ENCODE results near the gene PGAM1. TPM values are rescaled to one million over a fixed set of nuclear protein-coding genes. Genes with fewer than 3 reads are reported as not detected.
A peak's percentile ranks its signal among the peaks of the same experiment; 100 is the strongest.

PGAM1 gene
- total and polyA plus RNA-seq, 2 of the 13 experiments (the other 11 are each of a cell fraction or from before 2014, with no cell fraction given): 354 to 483 TPM

- TF ChIP-seq, protein P1, sequence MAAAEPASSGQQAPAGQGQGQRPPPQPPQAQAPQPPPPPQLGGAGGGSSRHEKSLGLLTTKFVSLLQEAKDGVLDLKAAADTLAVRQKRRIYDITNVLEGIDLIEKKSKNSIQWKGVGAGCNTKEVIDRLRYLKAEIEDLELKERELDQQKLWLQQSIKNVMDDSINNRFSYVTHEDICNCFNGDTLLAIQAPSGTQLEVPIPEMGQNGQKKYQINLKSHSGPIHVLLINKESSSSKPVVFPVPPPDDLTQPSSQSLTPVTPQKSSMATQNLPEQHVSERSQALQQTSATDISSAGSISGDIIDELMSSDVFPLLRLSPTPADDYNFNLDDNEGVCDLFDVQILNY (CRISPR knock-in tag; conservative IDR thresholded peaks at IDR 0.05): 0 out of 2 replicates have a peak, but pooled peaks have one; percentile 24
- TF ChIP-seq FOXA3 (CRISPR knock-in tag; IDR thresholded peaks at IDR 0.05) (peak; percentile 28; the same call in 1 of the 2 replicates), ZNF460 (CRISPR knock-in tag; IDR thresholded peaks at IDR 0.05; ENCODE audit: borderline replicate concordance) (0 out of 2 replicates have a peak, but pooled peaks have one; percentile 3), BORCS8-MEF2B (CRISPR knock-in tag; IDR thresholded peaks at IDR 0.05) (no peak), ZNF292 (CRISPR knock-in tag; IDR thresholded peaks at IDR 0.05; ENCODE audit: borderline replicate concordance, low read depth) (no peak), FOXP1 (IDR thresholded peaks at IDR 0.05) (no peak), FOXP1 (CRISPR knock-in tag; IDR thresholded peaks at IDR 0.05) (peak; percentile 9; the same call in 1 of the 2 replicates), FIP1L1 (IDR thresholded peaks at IDR 0.05; ENCODE audit: borderline replicate concordance, insufficient read depth, low read depth, low read length) (no peak), ESRRA (CRISPR knock-in tag; IDR thresholded peaks at IDR 0.05; ENCODE audit: low read depth) (peak; percentile 80; the same call in 1 of the 2 replicates), ZBTB38 (CRISPR knock-in tag; IDR thresholded peaks at IDR 0.05) (0 out of 2 replicates have a peak, but pooled peaks have one; percentile 58), ZNF280D (CRISPR knock-in tag; IDR thresholded peaks at IDR 0.05) (no peak), RFXANK (CRISPR knock-in tag; IDR thresholded peaks at IDR 0.05) (no peak), HNRNPK (IDR thresholded peaks at IDR 0.05; ENCODE audit: low read depth, low read length, poor library complexity, severe bottlenecking) (no peak), BRD4 (CRISPR knock-in tag; IDR thresholded peaks at IDR 0.05) (no peak), CCDC6 (CRISPR knock-in tag; IDR thresholded peaks at IDR 0.05) (peak; percentile 62; the same call in 1 of the 2 replicates), E2F1 (CRISPR knock-in tag; IDR thresholded peaks at IDR 0.05) (no peak), DMAP1 (CRISPR knock-in tag; IDR thresholded peaks at IDR 0.05) (no peak)
- TF ChIP-seq, protein P2, sequence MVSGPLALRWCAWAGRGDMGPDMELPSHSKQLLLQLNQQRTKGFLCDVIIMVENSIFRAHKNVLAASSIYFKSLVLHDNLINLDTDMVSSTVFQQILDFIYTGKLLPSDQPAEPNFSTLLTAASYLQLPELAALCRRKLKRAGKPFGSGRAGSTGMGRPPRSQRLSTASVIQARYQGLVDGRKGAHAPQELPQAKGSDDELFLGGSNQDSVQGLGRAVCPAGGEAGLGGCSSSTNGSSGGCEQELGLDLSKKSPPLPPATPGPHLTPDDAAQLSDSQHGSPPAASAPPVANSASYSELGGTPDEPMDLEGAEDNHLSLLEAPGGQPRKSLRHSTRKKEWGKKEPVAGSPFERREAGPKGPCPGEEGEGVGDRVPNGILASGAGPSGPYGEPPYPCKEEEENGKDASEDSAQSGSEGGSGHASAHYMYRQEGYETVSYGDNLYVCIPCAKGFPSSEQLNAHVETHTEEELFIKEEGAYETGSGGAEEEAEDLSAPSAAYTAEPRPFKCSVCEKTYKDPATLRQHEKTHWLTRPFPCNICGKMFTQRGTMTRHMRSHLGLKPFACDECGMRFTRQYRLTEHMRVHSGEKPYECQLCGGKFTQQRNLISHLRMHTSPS (CRISPR knock-in tag; IDR thresholded peaks at IDR 0.05; ENCODE audit: low read depth): 0 out of 2 replicates have a peak, but pooled peaks have one; percentile 6
- TF ChIP-seq, protein P3, sequence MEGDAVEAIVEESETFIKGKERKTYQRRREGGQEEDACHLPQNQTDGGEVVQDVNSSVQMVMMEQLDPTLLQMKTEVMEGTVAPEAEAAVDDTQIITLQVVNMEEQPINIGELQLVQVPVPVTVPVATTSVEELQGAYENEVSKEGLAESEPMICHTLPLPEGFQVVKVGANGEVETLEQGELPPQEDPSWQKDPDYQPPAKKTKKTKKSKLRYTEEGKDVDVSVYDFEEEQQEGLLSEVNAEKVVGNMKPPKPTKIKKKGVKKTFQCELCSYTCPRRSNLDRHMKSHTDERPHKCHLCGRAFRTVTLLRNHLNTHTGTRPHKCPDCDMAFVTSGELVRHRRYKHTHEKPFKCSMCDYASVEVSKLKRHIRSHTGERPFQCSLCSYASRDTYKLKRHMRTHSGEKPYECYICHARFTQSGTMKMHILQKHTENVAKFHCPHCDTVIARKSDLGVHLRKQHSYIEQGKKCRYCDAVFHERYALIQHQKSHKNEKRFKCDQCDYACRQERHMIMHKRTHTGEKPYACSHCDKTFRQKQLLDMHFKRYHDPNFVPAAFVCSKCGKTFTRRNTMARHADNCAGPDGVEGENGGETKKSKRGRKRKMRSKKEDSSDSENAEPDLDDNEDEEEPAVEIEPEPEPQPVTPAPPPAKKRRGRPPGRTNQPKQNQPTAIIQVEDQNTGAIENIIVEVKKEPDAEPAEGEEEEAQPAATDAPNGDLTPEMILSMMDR (CRISPR knock-in tag; IDR thresholded peaks at IDR 0.05): peak; percentile 25
These were observed 17.4 kb upstream of the PGAM1 start (continued) for GRCh38 chr10:97408496-97408992.

Data from HepG2 (cell line).